ENCODE measurements around the gene REV3L.

Gene REV3L

DNA sequence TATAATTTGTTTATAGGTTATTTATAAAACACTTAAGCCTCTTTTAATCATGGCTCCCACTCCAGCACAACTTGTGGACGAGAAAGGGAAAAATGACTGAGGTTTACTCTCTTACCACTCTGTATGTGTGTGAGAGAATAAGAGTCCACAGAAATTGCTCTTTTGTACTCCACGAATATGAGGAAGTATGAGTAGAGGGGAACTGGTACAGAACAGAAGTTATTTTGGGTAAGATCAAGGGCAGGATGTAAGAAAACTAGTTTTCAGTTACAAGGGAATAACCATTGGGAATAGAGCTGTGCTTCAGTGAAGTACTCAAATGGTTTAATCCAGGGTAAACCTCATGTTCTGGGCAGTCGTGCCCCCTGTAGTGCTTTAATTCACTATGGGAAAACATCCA is 72.6 kb downstream of the REV3L start:
- TF ChIP-seq, protein P1, sequence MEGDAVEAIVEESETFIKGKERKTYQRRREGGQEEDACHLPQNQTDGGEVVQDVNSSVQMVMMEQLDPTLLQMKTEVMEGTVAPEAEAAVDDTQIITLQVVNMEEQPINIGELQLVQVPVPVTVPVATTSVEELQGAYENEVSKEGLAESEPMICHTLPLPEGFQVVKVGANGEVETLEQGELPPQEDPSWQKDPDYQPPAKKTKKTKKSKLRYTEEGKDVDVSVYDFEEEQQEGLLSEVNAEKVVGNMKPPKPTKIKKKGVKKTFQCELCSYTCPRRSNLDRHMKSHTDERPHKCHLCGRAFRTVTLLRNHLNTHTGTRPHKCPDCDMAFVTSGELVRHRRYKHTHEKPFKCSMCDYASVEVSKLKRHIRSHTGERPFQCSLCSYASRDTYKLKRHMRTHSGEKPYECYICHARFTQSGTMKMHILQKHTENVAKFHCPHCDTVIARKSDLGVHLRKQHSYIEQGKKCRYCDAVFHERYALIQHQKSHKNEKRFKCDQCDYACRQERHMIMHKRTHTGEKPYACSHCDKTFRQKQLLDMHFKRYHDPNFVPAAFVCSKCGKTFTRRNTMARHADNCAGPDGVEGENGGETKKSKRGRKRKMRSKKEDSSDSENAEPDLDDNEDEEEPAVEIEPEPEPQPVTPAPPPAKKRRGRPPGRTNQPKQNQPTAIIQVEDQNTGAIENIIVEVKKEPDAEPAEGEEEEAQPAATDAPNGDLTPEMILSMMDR (conservative IDR thresholded peaks at IDR 0.05): no peak
- no peak overlapping the region for H3K27ac ChIP-seq

DNA sequence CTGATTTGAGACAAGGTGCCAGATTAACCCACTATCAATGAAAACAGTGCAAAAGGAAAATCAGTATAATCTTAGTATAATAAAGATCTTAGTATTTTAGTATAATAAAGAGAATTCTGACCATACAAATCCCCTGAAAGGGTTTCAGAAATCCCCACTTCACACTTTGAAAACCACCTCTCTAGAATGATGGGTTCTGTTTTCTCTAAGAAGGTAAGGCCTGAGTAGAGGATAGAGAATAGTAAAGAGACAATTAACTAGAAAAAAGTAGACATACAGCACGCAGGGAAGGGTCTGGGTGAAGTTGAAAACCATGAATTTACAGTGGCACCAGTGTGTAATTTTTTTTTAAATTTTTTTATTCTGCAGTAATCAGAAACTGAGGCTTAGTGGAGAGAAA is 73.6 kb downstream of the REV3L start:
- TF ChIP-seq, protein P1 (conservative IDR thresholded peaks at IDR 0.05): no peak
- no peak overlapping the region for H3K27ac ChIP-seq

DNA sequence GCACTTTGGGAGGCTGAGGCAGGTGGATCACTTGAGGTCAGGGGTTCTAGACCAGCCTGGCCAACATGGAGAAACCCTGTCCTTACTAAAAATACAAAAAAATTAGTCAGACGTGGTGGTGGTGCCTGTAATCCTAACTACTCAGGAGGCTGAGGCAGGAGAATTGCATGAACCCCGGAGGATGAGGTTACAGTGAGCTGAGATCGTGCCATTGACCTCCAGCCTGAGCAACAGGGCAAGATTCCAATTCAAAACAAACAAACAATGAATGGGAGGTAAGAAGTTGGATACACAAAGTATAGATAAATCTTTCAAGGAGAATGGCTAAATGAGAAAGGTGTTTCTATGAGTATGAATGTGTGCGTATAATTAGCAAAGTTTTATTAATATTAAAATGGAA is 75.3 kb downstream of the REV3L start:
- TF ChIP-seq, protein P1 (conservative IDR thresholded peaks at IDR 0.05): no peak
- H3K27ac ChIP-seq: no peak overlapping the region

DNA sequence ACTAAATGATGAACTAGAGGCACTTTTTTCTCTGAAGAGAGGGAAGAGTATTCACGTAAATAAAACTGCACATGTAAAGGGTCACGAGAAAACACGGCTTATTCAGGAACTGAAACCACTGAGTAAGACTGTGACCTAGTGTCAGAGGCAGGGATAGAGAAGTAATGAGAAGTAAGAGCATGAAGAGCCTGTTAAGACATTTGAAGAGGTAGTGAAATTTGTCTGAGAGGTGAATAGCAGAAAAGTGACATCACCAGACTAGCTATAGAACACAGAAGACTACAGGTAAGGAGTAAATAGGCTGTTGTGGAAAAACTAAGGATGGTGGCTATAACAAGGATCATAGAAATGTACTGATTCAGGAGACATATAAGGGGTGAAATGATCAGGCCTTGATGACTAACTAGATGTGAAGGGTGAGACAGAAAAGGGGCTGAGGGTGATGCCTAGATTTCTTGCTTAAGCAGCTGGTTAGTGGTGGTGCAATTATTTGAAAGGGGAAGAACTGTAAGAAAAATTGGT is 76.8 kb downstream of the REV3L start:
- TF ChIP-seq, protein P1 (conservative IDR thresholded peaks at IDR 0.05): no peak

DNA sequence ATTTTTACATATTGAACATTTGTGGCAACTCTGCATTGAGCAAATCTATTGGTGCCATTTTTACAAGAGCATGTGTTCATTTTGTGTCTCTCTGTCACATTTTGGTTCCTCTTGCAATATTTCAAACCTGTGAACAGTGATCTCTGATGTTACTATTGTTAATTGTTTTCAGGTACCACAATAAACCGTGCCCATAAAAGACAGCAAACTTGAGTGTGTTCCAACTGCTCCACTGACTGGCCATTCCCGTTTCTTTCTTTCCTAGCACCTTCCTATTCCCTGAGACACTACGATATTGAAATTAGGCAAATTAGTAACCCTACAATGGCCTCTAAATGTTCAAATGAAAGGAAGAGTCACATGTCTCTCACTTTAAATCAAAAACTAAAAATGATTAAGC is 79.6 kb downstream of the REV3L start:
- peak overlapping the region; percentile 1; the same call in 1 of the 2 replicates for H3K27ac ChIP-seq
- TF ChIP-seq, protein P1 (conservative IDR thresholded peaks at IDR 0.05): no peak

More for the DNA sequence above, 76.8 kb downstream of the REV3L start:
- no peak overlapping the region for H3K27ac ChIP-seq

DNA sequence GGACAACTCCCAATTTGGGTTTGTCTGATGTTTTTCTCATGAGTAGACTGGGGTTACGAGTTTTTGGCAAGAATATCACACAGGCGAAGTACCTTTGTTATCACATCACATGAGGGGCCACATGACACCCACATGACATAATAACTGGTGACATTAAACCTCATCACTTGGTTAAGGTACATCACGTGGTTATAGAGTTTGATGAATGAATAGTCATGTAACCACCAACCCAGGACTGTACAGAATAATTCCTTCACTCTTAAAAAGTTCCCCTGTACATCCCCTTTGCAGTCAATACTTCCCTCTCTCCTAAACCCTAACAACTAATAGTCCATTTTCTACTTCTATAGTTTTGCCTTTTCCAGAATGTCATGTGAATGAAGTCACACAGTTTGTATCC is 83.4 kb downstream of the REV3L start:
- TF ChIP-seq, protein P1 (conservative IDR thresholded peaks at IDR 0.05): no peak
- no peak overlapping the region for H3K27ac ChIP-seq

DNA sequence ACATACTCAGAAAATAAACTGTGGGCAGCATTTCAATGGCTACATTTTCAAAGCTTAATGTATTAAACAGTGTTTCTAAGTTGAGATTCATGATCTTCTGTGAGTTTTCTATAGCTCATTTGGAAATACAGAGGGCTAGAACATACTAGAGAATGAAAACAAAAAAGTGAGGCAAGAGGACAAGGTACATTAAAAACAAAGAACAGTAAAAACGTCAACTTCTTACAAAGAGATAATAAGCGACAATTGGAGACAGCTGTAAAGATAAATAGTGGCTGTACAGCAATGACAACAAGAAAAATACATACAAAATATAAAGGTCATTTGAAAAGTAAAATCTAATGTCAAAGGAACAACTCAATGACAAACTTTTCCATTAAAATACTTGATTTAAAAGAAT is 94.3 kb downstream of the REV3L start:
- TF ChIP-seq, protein P1 (conservative IDR thresholded peaks at IDR 0.05): no peak
- H3K27ac ChIP-seq: no peak overlapping the region
